Loucy (cell line): ENCODE measurements around the gene NUSAP1.

ENCODE experiments used
- CTCF ChIP-seq: fragments of 200-600 bp; sonication (generic); conservative IDR thresholded peaks from 2 replicates; pipeline ENCODE4 v1.5.1; 2014; ENCODE audit warnings: mild to moderate bottlenecking, antibody characterized with exemption, low read length
- EZH2phosphoT487 ChIP-seq: fragments of 200-600 bp; IDR thresholded peaks from 2 replicates; pipeline ENCODE4 v1.6.1; 2018; ENCODE audit warnings: antibody characterized with exemption, mild to moderate bottlenecking, moderate library complexity, borderline replicate concordance

DNA sequence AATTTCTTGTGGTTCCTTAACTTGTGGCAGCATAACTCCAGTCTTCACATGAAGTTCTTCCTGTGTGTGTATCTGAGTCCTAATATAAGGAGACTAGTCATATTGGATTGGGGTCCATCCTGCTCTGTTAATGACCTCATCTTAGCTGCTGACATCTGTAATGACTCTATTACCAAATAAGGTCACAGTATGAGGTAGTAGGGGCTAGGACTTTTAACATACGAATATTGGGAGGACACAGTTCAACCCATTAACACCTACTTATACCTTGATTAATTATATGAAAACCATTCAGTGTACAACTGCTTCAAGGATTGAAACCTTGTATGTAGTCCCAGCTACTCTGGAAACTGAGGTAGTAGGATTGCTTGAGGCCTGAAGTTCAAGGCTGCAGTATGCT lies 44.2 kb upstream of the NUSAP1 start:
- TF ChIP-seq CTCF, result no peak
- TF ChIP-seq EZH2phosphoT487, result no peak
